ENCODE measurements around the gene TSPAN9. TPM values are rescaled to one million over a fixed set of nuclear protein-coding genes. Genes with fewer than 3 reads are reported as not detected.

Gene TSPAN9
- total and polyA plus RNA-seq, 2 of the 4 experiments (the other 2 are of a cell fraction), result 17.7 to 39.1 TPM

GRCh38 chr12:3217683-3218079 lies 140.5 kb downstream of the TSPAN9 start:
- BruUV-seq (replicated peaks), result no TSS peak
- Histone ChIP-seq H2BK5ac (ENCODE audit: low read depth, low read length, poor library complexity, severe bottlenecking) (peak overlapping the region; percentile 87), H4K20me1 (ENCODE audit: insufficient read depth, low read length) (no peaks in the 10 kb centered on the region), H3K56ac (ENCODE audit: extremely low read depth, insufficient read depth, low read length) (peak overlapping the region; percentile 59), H2BK15ac (ENCODE audit: low read depth, low read length) (peak overlapping the region; percentile 93), H3K14ac (replicated peaks; ENCODE audit: low read depth, low read length) (peak overlapping the region; percentile 92; the same call in 1 of the 2 replicates), H3K4ac (ENCODE audit: low read depth, low read length) (peak overlapping the region; percentile 93), H3K79me1 (ENCODE audit: low read depth in 1 of 2, low read length in 2 of 2) (peaks cover 0 to 15% of the 10 kb centered on the region in 2 experiments; a peak in 2 of 4 replicates), H2AFZ (replicated peaks; ENCODE audit: low read length, poor library complexity) (peak overlapping the region; percentile 82), H3K9me3 (ENCODE audit: control insufficient read depth, insufficient read depth, low read length) (no peaks in the 10 kb centered on the region), H2AK5ac (ENCODE audit: low read depth, low read length) (peak overlapping the region; percentile 99), H3K9ac (ENCODE audit: low read depth, low read length) (no peak overlapping the region), H3K23ac (ENCODE audit: low read depth, low read length) (peak overlapping the region; percentile 49; the same call in 1 of the 2 replicates), H3K4me3 (ENCODE audit: insufficient read depth, low read depth, low read length) (no peak overlapping the region), H3K4me1 (ENCODE audit: control insufficient read depth, insufficient read depth, low read length) (peaks cover 21% of the 10 kb centered on the region), H3K18ac (ENCODE audit: low read depth, low read length) (peak overlapping the region; percentile 86; the same call in 1 of the 2 replicates), H2BK20ac (ENCODE audit: low read depth, low read length) (peak overlapping the region; percentile 92), H3K9me1 (ENCODE audit: insufficient read depth, low read length) (peaks cover 19% of the 10 kb centered on the region), H3K27ac (ENCODE audit: insufficient read depth, low read length) (peak overlapping the region; percentile 52), H2BK120ac (ENCODE audit: low read depth, low read length) (peak overlapping the region; percentile 91), H3K36me3 (ENCODE audit: control insufficient read depth, insufficient read depth, low read length) (no peaks in the 10 kb centered on the region; the same call in 1 of the 2 replicates), H3K4me2 (ENCODE audit: low read depth, low read length) (no peak overlapping the region), H4K8ac (ENCODE audit: low read depth in 2 of 2, low read length in 2 of 2) (peak overlapping the region; percentile 55 to 57; a peak in 3 of 4 replicates), H2AK9ac (replicated peaks; ENCODE audit: low read depth, low read length, poor library complexity) (peak overlapping the region; percentile 68), H4K5ac (ENCODE audit: low read depth, low read length) (peak overlapping the region; percentile 90; the same call in 1 of the 2 replicates), H3K27me3 (ENCODE audit: control insufficient read depth, insufficient read depth, low read length) (no peaks in the 10 kb centered on the region), H4K91ac (ENCODE audit: insufficient read depth, low read depth, low read length) (peak overlapping the region; percentile 72)
- WGBS, 2 experiments (ENCODE audit: extremely low coverage in 2 of 2, insufficient read length in 1 of 2), result 100% methylated on average over 1 of the region's 4 CpGs; no CpG with 5 or more reads in 1 of the 2 experiments
- TF ChIP-seq RCOR1 (IDR thresholded peaks at IDR 0.05; ENCODE audit: insufficient replicate concordance, low read length) (no peak), RFX5 (IDR thresholded peaks at IDR 0.05; ENCODE audit: low read depth, low read length) (no peak), USF2 (IDR thresholded peaks at IDR 0.05; ENCODE audit: low read depth, low read length) (no peak), MAZ (IDR thresholded peaks at IDR 0.05; ENCODE audit: borderline replicate concordance, low read depth, low read length) (0 out of 2 replicates have a peak, but pooled peaks have one; percentile 1), ELK1 (IDR thresholded peaks at IDR 0.05; ENCODE audit: borderline replicate concordance, low read depth, low read length) (no peak), CTCF (conservative IDR thresholded peaks at IDR 0.05; ENCODE audit: low read depth, low read length) (no peak), CHD1 (IDR thresholded peaks at IDR 0.05; ENCODE audit: low read depth, low read length) (no peak)
- intact Hi-C loops (cut with micrococcal nuclease) (loop anchor here (5.0 kb wide), 1 partner anchor 80 kb away; no protein-coding TSS in a partner anchor), in situ Hi-C loops (cut with MboI; ENCODE audit: low sequenced_read_pairs) (no loop called here), dilution Hi-C loops (cut with HindIII; ENCODE audit: low sequenced_read_pairs, unreplicated experiment) (no loop called here)
- ATAC-seq (ENCODE audit: low read depth) (no peak), DNase-seq (no peak)
- ChIA-PET POLR2A (ENCODE audit: unreplicated experiment) (no interaction called here), CTCF (no interaction called here)
